CD8-positive, alpha-beta memory T cell (primary cell): ENCODE data around the gene BRME1. TPM values are rescaled to one million over a fixed set of nuclear protein-coding genes. Genes with fewer than 3 reads are reported as not detected.

Experiments used
- CTCF ChIA-PET: fragments of 350-600 bp; sonication (Branson Sonifier 250); formaldehyde crosslinking; loops from one replicate; lab custom pipeline; 2021; ENCODE audit warnings: antibody characterized with exemption; lab: Charles Lee
- POLR2A ChIA-PET: fragments of 350-600 bp; sonication (Branson Sonifier 250); formaldehyde crosslinking; loops from one replicate; lab custom pipeline; 2021; ENCODE audit warnings: antibody characterized with exemption; lab: Charles Lee
- DNase-seq, 5 donors: peaks; one replicate each; pipeline versions ENCODE4 v3.0.0 to v3.0.0-alpha.2; 2020 to 2022; ENCODE audit warnings: mixed read lengths in 1 of 5
- H3K27ac ChIP-seq: one replicate; pipeline ENCODE4 v1.7.0; 2013; ENCODE audit warnings: low read depth, mild to moderate bottlenecking, low read length, moderate library complexity
- H3K27me3 ChIP-seq: 2 replicates; pipeline ENCODE4 v1.7.0; 2013; ENCODE audit warnings: low read length, mild to moderate bottlenecking; ENCODE audit not compliant: insufficient read depth, poor library complexity, severe bottlenecking
- H3K36me3 ChIP-seq: 2 replicates; pipeline ENCODE4 v1.7.0; 2013; ENCODE audit warnings: mild to moderate bottlenecking, low read length, moderate library complexity; ENCODE audit not compliant: insufficient read depth
- H3K4me1 ChIP-seq: 2 replicates; pipeline ENCODE4 v1.7.0; 2013; ENCODE audit warnings: mild to moderate bottlenecking, low read length, moderate library complexity; ENCODE audit not compliant: insufficient read depth
- H3K4me3 ChIP-seq: 2 replicates; pipeline ENCODE4 v1.7.0; 2013; ENCODE audit warnings: mild to moderate bottlenecking, low read length
- H3K9me3 ChIP-seq: 2 replicates; pipeline ENCODE4 v1.7.0; 2013; ENCODE audit warnings: mild to moderate bottlenecking, low read length
- H3K27ac Mint-ChIP-seq, 8 donors: one replicate each; pipeline ENCODE4 v1.8.0; 2020 to 2021; ENCODE audit warnings: mixed read lengths in 8 of 8, mild to moderate bottlenecking in 6 of 8, inconsistent platforms in 3 of 8, moderate library complexity in 3 of 8
- H3K27me3 Mint-ChIP-seq, 2 donors: one replicate each; pipeline ENCODE4 v1.8.0; 2020 to 2021; ENCODE audit warnings: mixed read lengths in 2 of 2, mild to moderate bottlenecking in 1 of 2, moderate library complexity in 1 of 2
- H3K36me3 Mint-ChIP-seq, 3 donors: one replicate each; pipeline ENCODE4 v1.8.0; 2020 to 2021; ENCODE audit warnings: mixed read lengths in 3 of 3, inconsistent platforms in 1 of 3, mild to moderate bottlenecking in 1 of 3
- H3K4me1 Mint-ChIP-seq, 3 donors: one replicate each; pipeline ENCODE4 v1.8.0; 2020 to 2021; ENCODE audit warnings: mixed read lengths in 3 of 3, inconsistent platforms in 1 of 3, mild to moderate bottlenecking in 1 of 3
- H3K4me3 Mint-ChIP-seq, 7 donors: one replicate each; pipeline ENCODE4 v1.8.0; 2020 to 2021; ENCODE audit warnings: mixed read lengths in 7 of 7, mild to moderate bottlenecking in 6 of 7, moderate library complexity in 4 of 7, inconsistent platforms in 2 of 7
- H3K9me3 Mint-ChIP-seq, 5 donors: one replicate each; pipeline ENCODE4 v1.8.0; 2020 to 2022; ENCODE audit warnings: mixed read lengths in 5 of 5, mild to moderate bottlenecking in 3 of 5, moderate library complexity in 2 of 5, inconsistent platforms in 1 of 5
- polyA plus RNA-seq: library from polyadenylated mRNA; unstranded; fragments of 300-500 nt; fragmentation: Illumina TruSeq; gene quantifications from one replicate; pipeline ENCODE4 v1.2.3, GENCODE V29; 2021
- total RNA-seq, 2 experiments: library from RNA; stranded (reverse); gene quantifications; one replicate each; pipeline ENCODE4 v1.2.3, GENCODE V29; 2021

Gene BRME1
- total and polyA plus RNA-seq, 3 experiments from 2014 or later: 3.5 to 8.2 (median 6.8) TPM

DNA sequence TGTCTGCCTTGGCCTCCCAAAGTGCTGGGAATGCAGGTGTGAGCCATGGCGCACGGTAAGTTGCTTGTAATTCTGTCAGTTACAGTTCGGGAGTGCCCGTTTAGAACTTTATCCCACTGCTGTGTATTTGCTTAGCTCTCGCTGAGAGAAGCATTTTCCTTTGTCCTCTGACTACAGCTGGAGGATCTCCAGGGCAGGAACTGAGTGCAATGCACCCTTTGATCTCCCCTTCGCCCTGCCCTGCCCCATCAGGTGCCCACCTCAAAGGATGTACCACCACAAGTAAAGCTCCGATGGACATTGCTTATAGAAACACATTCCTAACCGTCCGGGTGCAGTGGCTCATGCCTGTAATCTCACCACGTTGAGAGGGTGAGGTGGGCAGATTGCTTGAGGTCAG is 6.5 kb downstream of the BRME1 start:
- H3K27me3 Mint-ChIP-seq: no peaks in the 10 kb centered on the region
- H3K9me3 ChIP-seq: no peaks in the 10 kb centered on the region
- ChIA-PET CTCF (interaction anchor here (1.7 kb wide), 1 partner anchor 160 kb away, joined by 5 read pairs; no protein-coding TSS in a partner anchor), POLR2A (interaction anchor here (0.6 kb wide), 1 partner anchor 175 kb away, joined by 5 read pairs; no protein-coding TSS in a partner anchor)
- no peaks in the 10 kb centered on the region for H3K9me3 Mint-ChIP-seq
- peaks cover 0 to 5% (median 0%) of the 10 kb centered on the region in 3 donors for H3K4me1 Mint-ChIP-seq
- no peak for DNase-seq
- H3K27ac ChIP-seq: no peak overlapping the region
- H3K27me3 ChIP-seq: no peaks in the 10 kb centered on the region
- H3K4me3 Mint-ChIP-seq: no peak overlapping the region
- no peak overlapping the region for H3K4me3 ChIP-seq
- H3K4me1 ChIP-seq: no peaks in the 10 kb centered on the region
- no peaks in the 10 kb centered on the region for H3K36me3 Mint-ChIP-seq
- H3K27ac Mint-ChIP-seq: no peak overlapping the region
- no peaks in the 10 kb centered on the region for H3K36me3 ChIP-seq

DNA sequence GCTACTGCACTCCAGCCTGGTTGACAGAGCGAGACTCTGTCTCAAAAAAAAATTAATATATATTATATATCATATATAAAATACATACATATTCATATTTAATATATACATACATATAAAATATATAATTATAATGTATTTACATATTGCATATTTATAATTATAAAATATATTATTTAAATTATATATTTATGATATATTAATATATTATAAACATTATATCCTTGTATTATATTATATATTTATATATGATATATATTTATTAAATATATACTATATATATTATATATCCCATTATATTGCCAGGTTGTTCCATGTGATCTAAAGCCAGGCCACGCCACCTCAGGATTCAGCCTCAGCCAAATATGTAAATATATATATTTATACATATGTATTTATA is 9.7 kb downstream of the BRME1 start:
- no peaks in the 10 kb centered on the region for H3K9me3 Mint-ChIP-seq
- no peaks in the 10 kb centered on the region for H3K36me3 ChIP-seq
- ChIA-PET CTCF (no interaction called here), POLR2A (no interaction called here)
- no peak overlapping the region for H3K4me3 ChIP-seq
- no peaks in the 10 kb centered on the region for H3K9me3 ChIP-seq
- no peaks in the 10 kb centered on the region for H3K27me3 ChIP-seq
- H3K4me3 Mint-ChIP-seq: no peak overlapping the region
- no peaks in the 10 kb centered on the region for H3K4me1 ChIP-seq
- no peaks in the 10 kb centered on the region for H3K36me3 Mint-ChIP-seq
- no peak overlapping the region for H3K27ac ChIP-seq
- no peak overlapping the region for H3K27ac Mint-ChIP-seq
- H3K27me3 Mint-ChIP-seq: no peaks in the 10 kb centered on the region
- H3K4me1 Mint-ChIP-seq: no peaks in the 10 kb centered on the region
- DNase-seq: no peak

DNA sequence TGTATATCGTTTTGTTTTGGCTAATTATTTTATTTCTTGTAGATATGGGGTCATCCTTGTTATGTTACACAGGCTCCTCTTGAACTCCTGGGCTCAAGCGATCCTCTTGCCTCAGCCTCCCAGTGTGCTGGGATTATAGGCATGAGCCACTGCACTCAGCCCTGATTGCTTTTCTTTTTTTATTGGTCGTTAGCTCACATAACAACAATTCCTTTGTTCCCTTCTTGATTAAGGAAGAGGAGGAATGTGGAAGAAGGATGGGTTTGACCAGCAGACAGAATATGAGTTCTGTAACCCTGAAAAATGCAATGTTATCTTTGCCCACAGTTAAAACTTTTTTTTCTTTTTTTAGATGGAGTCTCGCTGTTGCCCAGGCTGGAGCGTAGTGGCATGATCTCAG is 11.4 kb downstream of the BRME1 start:
- DNase-seq: no peak
- Mint-ChIP-seq H3K9me3 (no peaks in the 10 kb centered on the region), H3K27ac (peak overlapping the region in 1 of 8 donors; percentile 33), H3K36me3 (no peaks in the 10 kb centered on the region), H3K4me1 (no peaks in the 10 kb centered on the region), H3K4me3 (no peak overlapping the region), H3K27me3 (no peaks in the 10 kb centered on the region)
- H3K27me3 ChIP-seq: no peaks in the 10 kb centered on the region
- ChIA-PET POLR2A (no interaction called here), CTCF (interaction anchor here (2.1 kb wide), 1 partner anchor 9 kb away, joined by 8 read pairs; no protein-coding TSS in a partner anchor)
- H3K9me3 ChIP-seq: no peaks in the 10 kb centered on the region
- no peak overlapping the region for H3K27ac ChIP-seq
- H3K4me3 ChIP-seq: no peak overlapping the region
- H3K36me3 ChIP-seq: no peaks in the 10 kb centered on the region
- no peaks in the 10 kb centered on the region for H3K4me1 ChIP-seq

DNA sequence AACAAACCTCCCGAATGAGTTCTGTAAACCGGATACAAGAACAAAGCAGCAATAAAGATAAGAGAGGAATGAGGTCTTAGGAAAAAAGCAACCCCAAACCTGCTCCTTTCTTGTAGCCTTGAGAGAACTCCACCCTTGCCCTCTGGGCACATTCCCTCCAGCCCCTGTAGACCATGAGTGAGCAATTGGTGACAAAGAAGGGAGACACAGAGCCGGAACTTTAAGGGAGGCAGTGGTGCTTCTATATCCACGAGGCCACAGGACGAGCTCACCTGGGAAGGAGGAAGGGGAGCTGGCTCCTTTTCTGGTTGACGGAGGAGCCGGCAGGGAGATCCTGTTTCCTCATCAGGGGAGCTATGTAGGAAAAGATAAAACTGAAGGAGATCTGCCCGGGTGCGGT is 13.0 kb downstream of the BRME1 start:
- Mint-ChIP-seq H3K27me3 (no peaks in the 10 kb centered on the region), H3K27ac (no peak overlapping the region), H3K4me1 (no peaks in the 10 kb centered on the region), H3K36me3 (no peaks in the 10 kb centered on the region), H3K4me3 (no peak overlapping the region), H3K9me3 (no peaks in the 10 kb centered on the region)
- Histone ChIP-seq H3K4me1 (peaks cover 3% of the 10 kb centered on the region), H3K4me3 (no peak overlapping the region), H3K27ac (no peak overlapping the region), H3K27me3 (no peaks in the 10 kb centered on the region), H3K9me3 (no peaks in the 10 kb centered on the region), H3K36me3 (no peaks in the 10 kb centered on the region)
- ChIA-PET POLR2A (interaction anchor here (0.6 kb wide), 1 partner anchor 154 kb away, joined by 4 read pairs; no protein-coding TSS in a partner anchor), CTCF (interaction anchor here (2.1 kb wide), 1 partner anchor 11 kb away, joined by 8 read pairs; no protein-coding TSS in a partner anchor)
- no peak for DNase-seq

DNA sequence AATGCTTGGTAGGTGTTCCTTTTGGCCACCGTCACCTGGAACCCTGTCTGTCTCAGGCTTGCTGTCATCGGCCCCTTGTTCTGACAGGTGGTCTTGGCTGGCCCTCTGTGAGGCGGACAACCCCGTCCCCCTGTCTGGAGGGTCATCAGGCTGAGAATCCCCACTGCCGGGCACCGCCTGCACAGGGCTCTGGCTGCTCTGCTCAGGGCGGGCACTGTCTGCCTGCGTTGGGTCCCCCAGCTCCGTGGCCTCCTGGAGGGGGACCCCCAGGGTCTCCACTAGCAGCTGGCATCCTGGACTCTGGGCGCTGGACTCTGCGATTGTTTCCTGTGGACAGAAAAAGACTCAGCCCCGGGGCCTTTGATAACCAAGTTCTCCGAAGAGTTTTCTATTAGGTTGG is 15.8 kb downstream of the BRME1 start:
- Mint-ChIP-seq H3K4me3 (no peak overlapping the region), H3K27me3 (no peaks in the 10 kb centered on the region), H3K4me1 (peaks cover 17 to 27% (median 20%) of the 10 kb centered on the region in 3 donors), H3K9me3 (no peaks in the 10 kb centered on the region), H3K27ac (no peak overlapping the region), H3K36me3 (no peaks in the 10 kb centered on the region)
- no peak for DNase-seq
- CTCF ChIA-PET: no interaction called here
- Histone ChIP-seq H3K9me3 (no peaks in the 10 kb centered on the region), H3K27me3 (no peaks in the 10 kb centered on the region), H3K27ac (no peak overlapping the region), H3K4me3 (no peak overlapping the region), H3K36me3 (no peaks in the 10 kb centered on the region), H3K4me1 (peaks cover 27% of the 10 kb centered on the region)
- POLR2A ChIA-PET: no interaction called here

DNA sequence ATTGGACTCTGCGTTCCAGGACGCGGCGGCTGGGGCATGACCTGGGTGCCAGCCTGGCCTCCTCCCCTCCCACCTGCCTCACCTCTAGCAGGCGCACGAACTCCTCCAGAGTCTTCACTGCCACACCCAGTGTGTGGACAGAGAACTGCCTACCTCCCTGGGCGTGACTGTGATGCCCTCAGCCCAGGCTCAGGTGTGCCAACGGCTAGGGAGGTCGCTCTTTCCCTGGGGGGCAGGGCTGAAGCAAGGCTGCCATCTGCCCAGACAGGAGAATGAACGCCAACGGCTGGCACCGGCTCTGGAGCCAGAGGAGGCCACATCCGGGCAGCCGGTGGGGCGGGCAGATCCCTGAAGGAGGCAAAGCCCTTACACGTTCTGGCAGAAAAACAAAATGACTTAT is 17.6 kb downstream of the BRME1 start:
- POLR2A ChIA-PET: no interaction called here

DNA sequence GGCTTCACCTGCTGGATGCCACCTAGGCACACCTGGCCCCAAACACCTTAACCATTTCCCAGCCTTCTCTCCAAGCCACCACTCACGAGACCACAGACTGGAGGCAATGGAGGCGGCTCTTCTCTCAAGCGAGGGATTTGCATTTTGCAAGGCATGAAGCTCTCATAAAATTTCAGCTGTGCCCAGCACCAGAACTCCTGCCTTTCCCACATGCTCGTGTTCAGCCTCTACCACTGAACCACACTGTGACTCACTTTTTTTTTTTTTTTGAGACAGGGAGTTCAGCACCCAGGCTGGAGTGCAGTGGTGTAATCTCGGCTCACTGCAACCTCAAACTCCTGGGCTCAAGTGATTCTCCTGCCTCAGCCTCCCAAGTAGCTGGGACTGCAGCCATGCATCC is 18.4 kb downstream of the BRME1 start:
- Histone ChIP-seq H3K9me3 (no peaks in the 10 kb centered on the region), H3K36me3 (no peaks in the 10 kb centered on the region), H3K4me3 (no peak overlapping the region), H3K27me3 (no peaks in the 10 kb centered on the region), H3K4me1 (peaks cover 46% of the 10 kb centered on the region), H3K27ac (no peak overlapping the region)
- peak in 1 of 5 donors; percentile 32 for DNase-seq
- POLR2A ChIA-PET: interaction anchor here (1.2 kb wide), 1 partner anchor 144 kb away, joined by 4 read pairs; the partner anchor contains the start of gene IL27RA
- peak overlapping the region; percentile 84 to 95 (median 92) for H3K27ac Mint-ChIP-seq
- H3K36me3 Mint-ChIP-seq: no peaks in the 10 kb centered on the region
- H3K4me1 Mint-ChIP-seq: peaks cover 24 to 50% (median 33%) of the 10 kb centered on the region in 3 donors
- H3K9me3 Mint-ChIP-seq: no peaks in the 10 kb centered on the region
- peak overlapping the region; percentile 21 to 78 (median 70) for H3K4me3 Mint-ChIP-seq
- no peaks in the 10 kb centered on the region for H3K27me3 Mint-ChIP-seq
- CTCF ChIA-PET: interaction anchor here (1.0 to 2.1 kb wide), 5 partner anchors 10 to 249 kb away, joined by 3 to 11 read pairs (median 5); partner anchors contain the start of gene ASF1B

More for the DNA sequence above, 17.6 kb downstream of the BRME1 start:
- Mint-ChIP-seq H3K36me3 (no peaks in the 10 kb centered on the region), H3K27ac (peak overlapping the region in 1 of 8 donors; percentile 91), H3K9me3 (no peaks in the 10 kb centered on the region), H3K27me3 (no peaks in the 10 kb centered on the region), H3K4me3 (peak overlapping the region in 2 of 7 donors; percentile 20 to 48), H3K4me1 (peaks cover 21 to 42% (median 26%) of the 10 kb centered on the region in 3 donors)
- CTCF ChIA-PET: interaction anchor here (1.1 to 1.5 kb wide), 2 partner anchors 14 to 249 kb away, joined by 3 to 5 read pairs; no protein-coding TSS in a partner anchor
- Histone ChIP-seq H3K27ac (no peak overlapping the region), H3K36me3 (no peaks in the 10 kb centered on the region), H3K9me3 (no peaks in the 10 kb centered on the region), H3K27me3 (no peaks in the 10 kb centered on the region), H3K4me3 (no peak overlapping the region), H3K4me1 (peaks cover 39% of the 10 kb centered on the region)
- DNase-seq: no peak

DNA sequence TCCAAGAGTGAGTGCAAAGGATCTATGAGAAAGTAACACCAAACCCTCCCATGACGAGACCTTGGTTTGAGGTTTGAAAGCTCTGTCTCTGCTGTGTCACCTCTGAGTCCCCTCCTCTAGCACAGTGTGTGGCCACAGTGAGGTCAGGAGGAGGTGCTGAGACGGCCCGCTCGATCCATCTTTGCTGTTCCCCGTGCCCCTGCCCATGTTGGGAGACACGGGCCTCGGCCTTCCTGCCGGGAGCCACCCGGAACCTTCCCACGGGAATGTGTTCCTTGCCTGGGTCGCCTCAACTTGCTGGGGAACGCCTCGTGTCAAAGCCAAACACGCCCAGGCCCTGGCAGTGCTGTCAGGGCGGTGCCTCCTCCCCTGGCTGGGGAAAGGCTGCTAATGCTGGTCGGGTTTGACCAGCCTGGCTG is 18.9 kb downstream of the BRME1 start:
- CTCF ChIA-PET: interaction anchor here (1.0 to 2.9 kb wide), 7 partner anchors 11 to 250 kb away, joined by 3 to 11 read pairs (median 5); partner anchors contain the start of genes ASF1B and MISP3
- POLR2A ChIA-PET: interaction anchor here (0.7 to 1.2 kb wide), 2 partner anchors 145 to 630 kb away, joined by 4 read pairs; partner anchors contain the start of gene IL27RA
- no peaks in the 10 kb centered on the region for H3K36me3 ChIP-seq
- H3K4me3 ChIP-seq: no peak overlapping the region
- Mint-ChIP-seq H3K4me1 (peaks cover 29 to 55% (median 38%) of the 10 kb centered on the region in 3 donors), H3K4me3 (peak overlapping the region; percentile 21 to 76 (median 70)), H3K27me3 (no peaks in the 10 kb centered on the region), H3K36me3 (no peaks in the 10 kb centered on the region), H3K9me3 (no peaks in the 10 kb centered on the region), H3K27ac (peak overlapping the region; percentile 84 to 97 (median 92))
- peak in 4 of 5 donors; percentile 51 to 83 (median 66) for DNase-seq
- H3K27me3 ChIP-seq: no peaks in the 10 kb centered on the region
- H3K9me3 ChIP-seq: no peaks in the 10 kb centered on the region
- peaks cover 51% of the 10 kb centered on the region for H3K4me1 ChIP-seq
- no peak overlapping the region for H3K27ac ChIP-seq
